Activated CD4-positive, alpha-beta T cell treated with anti-CD3 and anti-CD28 coated beads, Interleukin-2, amount 50 U/mL, for 16 hours (primary cell): ENCODE measurements around the gene GLCE.

Source experiments
- DNase-seq: peaks from one replicate; pipeline ENCODE4 v3.0.0-alpha.2; 2020

GLCE gene

GRCh38 chr15:69210574-69210973, 50.1 kb downstream of the GLCE start:
- no peak for DNase-seq

- DNase-seq, result no peak
These were observed 53.4 kb downstream of the GLCE start for GRCh38 chr15:69213786-69214185.

GRCh38 chr15:69215314-69216035, 55.0 kb downstream of the GLCE start:
- no peak for DNase-seq

GRCh38 chr15:69217381-69217780, 56.9 kb downstream of the GLCE start:
- DNase-seq, result no peak

- no peak for DNase-seq
These were observed 59.3 kb downstream of the GLCE start for GRCh38 chr15:69219690-69220089.

- DNase-seq, result no peak
These were observed 61.6 kb downstream of the GLCE start for GRCh38 chr15:69222002-69222474.

GRCh38 chr15:69223083-69223813, 62.8 kb downstream of the GLCE start:
- no peak for DNase-seq

- no peak for DNase-seq
These were observed 63.9 kb downstream of the GLCE start for GRCh38 chr15:69224383-69224782.

- no peak for DNase-seq
These were observed 65.1 kb downstream of the GLCE start for GRCh38 chr15:69225355-69226022.

GRCh38 chr15:69226023-69226355, 65.6 kb downstream of the GLCE start:
- no peak for DNase-seq

GRCh38 chr15:69232144-69232543, 71.7 kb downstream of the GLCE start:
- DNase-seq, result peak; percentile 23

- DNase-seq, result no peak
These were observed 72.3 kb downstream of the GLCE start for GRCh38 chr15:69232765-69233164.

- DNase-seq, result no peak
These were observed 74.2 kb downstream of the GLCE start for GRCh38 chr15:69234676-69235075.

- no peak for DNase-seq
These were observed 76.1 kb downstream of the GLCE start for GRCh38 chr15:69236505-69236904.

GRCh38 chr15:69237718-69238117, 77.3 kb downstream of the GLCE start:
- DNase-seq, result no peak

GRCh38 chr15:69244798-69245197, 84.4 kb downstream of the GLCE start:
- no peak for DNase-seq

GRCh38 chr15:69253156-69253555, 92.7 kb downstream of the GLCE start:
- DNase-seq, result no peak

- peak; percentile 18 for DNase-seq
These were observed 105.0 kb downstream of the GLCE start for GRCh38 chr15:69265347-69265955.

GRCh38 chr15:69271217-69271616, 110.8 kb downstream of the GLCE start:
- no peak for DNase-seq

- no peak for DNase-seq
These were observed 111.7 kb downstream of the GLCE start for GRCh38 chr15:69272139-69272538.

GRCh38 chr15:69272891-69273290, 112.5 kb downstream of the GLCE start:
- DNase-seq, result no peak

- DNase-seq, result no peak
These were observed 114.7 kb downstream of the GLCE start for GRCh38 chr15:69275074-69275670.

GRCh38 chr15:69275933-69276560, 115.6 kb downstream of the GLCE start:
- no peak for DNase-seq
